Naive B cell (primary cell): ENCODE measurements around the gene CNTN4. TPM values are rescaled to one million over a fixed set of nuclear protein-coding genes. Genes with fewer than 3 reads are reported as not detected.
"Not testable (repeated sequence)": the region's sequence is repeated elsewhere in the genome, so short reads cannot be mapped to it uniquely, and the experiment has no call there.

ENCODE experiments used
- ATAC-seq, 2 donors: fragments of 150-1000 bp; cut with Tn5 transposase; 2 replicates each; pipeline ENCODE4 v1.10.0; 2021; ENCODE audit warnings: low read depth in 2 of 2, mild to moderate bottlenecking in 2 of 2, moderate library complexity in 2 of 2
- DNase-seq: peaks from one replicate; pipeline ENCODE4 v3.0.0; 2022
- H3K27ac Mint-ChIP-seq, 6 donors: one replicate each; pipeline ENCODE4 v1.8.0; 2020 to 2022; ENCODE audit warnings: mild to moderate bottlenecking in 6 of 6, mixed read lengths in 6 of 6, moderate library complexity in 5 of 6, inconsistent platforms in 2 of 6
- H3K27me3 Mint-ChIP-seq, 3 donors: one replicate each; pipeline ENCODE4 v1.8.0; 2021 to 2022; ENCODE audit warnings: mixed read lengths in 3 of 3, mild to moderate bottlenecking in 1 of 3
- H3K36me3 Mint-ChIP-seq, 2 donors: one replicate each; pipeline ENCODE4 v1.8.0; 2020 to 2022; ENCODE audit warnings: mixed read lengths in 2 of 2, inconsistent platforms in 1 of 2, mild to moderate bottlenecking in 1 of 2
- H3K4me1 Mint-ChIP-seq, 3 donors: one replicate each; pipeline ENCODE4 v1.8.0; 2020 to 2022; ENCODE audit warnings: mixed read lengths in 3 of 3, inconsistent platforms in 1 of 3, mild to moderate bottlenecking in 1 of 3, moderate library complexity in 1 of 3
- H3K4me3 Mint-ChIP-seq, 8 donors: one replicate each; pipeline ENCODE4 v1.8.0; 2020 to 2022; ENCODE audit warnings: mild to moderate bottlenecking in 8 of 8, mixed read lengths in 8 of 8, moderate library complexity in 8 of 8, inconsistent platforms in 2 of 8
- H3K9me3 Mint-ChIP-seq, 7 donors: one replicate each; pipeline ENCODE4 v1.8.0; 2020 to 2022; ENCODE audit warnings: mixed read lengths in 7 of 7, mild to moderate bottlenecking in 5 of 7, inconsistent platforms in 2 of 7, moderate library complexity in 1 of 7
- polyA plus RNA-seq, 6 donors: library from polyadenylated mRNA; unstranded; fragments of 300-500 nt; fragmentation: Illumina TruSeq; gene quantifications; one replicate each; pipeline ENCODE4 v1.2.3, GENCODE V29; 2021; ENCODE audit warnings: low read depth in 6 of 6

The CNTN4 gene
- polyA plus RNA-seq, 6 donors from 2014 or later = not detected

GRCh38 chr3:2526926-2527325 lies 428.3 kb downstream of the CNTN4 start:
- ATAC-seq (no peak), DNase-seq (no peak)
- Mint-ChIP-seq H3K4me3 (no peak overlapping the region), H3K9me3 (peaks cover 0 to 9% (median 1%) of the 10 kb centered on the region in 7 donors), H3K27me3 (no peaks in the 10 kb centered on the region), H3K27ac (no peak overlapping the region), H3K4me1 (no peaks in the 10 kb centered on the region), H3K36me3 (no peaks in the 10 kb centered on the region)

GRCh38 chr3:2527328-2527727 lies 428.7 kb downstream of the CNTN4 start:
- not testable (repeated sequence) for H3K9me3 Mint-ChIP-seq, H3K4me3 Mint-ChIP-seq, H3K4me1 Mint-ChIP-seq, H3K27ac Mint-ChIP-seq, H3K27me3 Mint-ChIP-seq, ATAC-seq, H3K36me3 Mint-ChIP-seq, DNase-seq

- not testable (repeated sequence) for DNase-seq, ATAC-seq, H3K27me3 Mint-ChIP-seq, H3K36me3 Mint-ChIP-seq, H3K4me1 Mint-ChIP-seq, H3K27ac Mint-ChIP-seq, H3K4me3 Mint-ChIP-seq
- H3K9me3 Mint-ChIP-seq = peaks cover 0 to 13% (median 2%) of the 10 kb centered on the region in 7 donors
Measured at GRCh38 chr3:2534767-2535166, 436.1 kb downstream of the CNTN4 start.

- ATAC-seq = no peak
- H3K27ac Mint-ChIP-seq = no peak overlapping the region
- H3K4me3 Mint-ChIP-seq = no peak overlapping the region
- no peaks in the 10 kb centered on the region for H3K36me3 Mint-ChIP-seq
- no peak for DNase-seq
- H3K4me1 Mint-ChIP-seq = no peaks in the 10 kb centered on the region
- H3K9me3 Mint-ChIP-seq = peaks cover 0 to 13% (median 2%) of the 10 kb centered on the region in 7 donors
- no peaks in the 10 kb centered on the region for H3K27me3 Mint-ChIP-seq
Measured at GRCh38 chr3:2535206-2535605, 436.5 kb downstream of the CNTN4 start.

- DNase-seq (no peak), ATAC-seq (no peak)
- Mint-ChIP-seq H3K4me1 (no peaks in the 10 kb centered on the region), H3K4me3 (no peak overlapping the region), H3K27ac (no peak overlapping the region), H3K27me3 (no peaks in the 10 kb centered on the region), H3K36me3 (no peaks in the 10 kb centered on the region), H3K9me3 (peaks cover 0 to 8% (median 0%) of the 10 kb centered on the region in 7 donors)
Measured at GRCh38 chr3:2536575-2536974, 437.9 kb downstream of the CNTN4 start.

- H3K27me3 Mint-ChIP-seq = no peaks in the 10 kb centered on the region
Measured at GRCh38 chr3:2540115-2540514, 441.4 kb downstream of the CNTN4 start.

GRCh38 chr3:2543247-2543646 lies 444.6 kb downstream of the CNTN4 start:
- DNase-seq (no peak), ATAC-seq (no peak)
- Mint-ChIP-seq H3K4me3 (no peak overlapping the region), H3K4me1 (no peaks in the 10 kb centered on the region), H3K9me3 (peaks cover 0 to 26% (median 4%) of the 10 kb centered on the region in 7 donors), H3K27me3 (no peaks in the 10 kb centered on the region), H3K27ac (no peak overlapping the region), H3K36me3 (no peaks in the 10 kb centered on the region)

More at GRCh38 chr3:2540115-2540514, 441.4 kb downstream of the CNTN4 start:
- ATAC-seq (no peak), DNase-seq (no peak)
- Mint-ChIP-seq H3K4me1 (no peaks in the 10 kb centered on the region), H3K27ac (no peak overlapping the region), H3K36me3 (no peaks in the 10 kb centered on the region), H3K9me3 (peaks cover 0 to 8% (median 3%) of the 10 kb centered on the region in 7 donors), H3K4me3 (no peak overlapping the region)

DNA sequence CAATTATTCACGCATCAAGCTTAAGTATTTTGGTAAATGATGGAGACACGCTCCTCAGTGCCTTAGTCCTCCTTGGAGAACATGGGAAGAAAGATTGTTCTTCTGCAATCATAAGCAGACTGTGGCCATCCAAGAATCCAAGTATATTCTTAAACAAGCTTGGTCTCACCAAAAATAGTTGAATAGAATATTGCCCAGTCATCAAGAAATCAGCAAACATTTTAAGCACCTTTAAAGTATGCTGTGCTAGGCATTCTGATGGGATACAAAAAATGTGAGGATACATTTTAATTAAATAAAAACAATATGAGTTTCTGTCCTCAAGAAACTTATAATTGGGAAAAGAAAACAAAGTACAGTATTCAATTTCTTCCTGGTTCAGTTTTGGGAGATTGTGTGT lies 445.5 kb downstream of the CNTN4 start:
- no peak for ATAC-seq

DNA sequence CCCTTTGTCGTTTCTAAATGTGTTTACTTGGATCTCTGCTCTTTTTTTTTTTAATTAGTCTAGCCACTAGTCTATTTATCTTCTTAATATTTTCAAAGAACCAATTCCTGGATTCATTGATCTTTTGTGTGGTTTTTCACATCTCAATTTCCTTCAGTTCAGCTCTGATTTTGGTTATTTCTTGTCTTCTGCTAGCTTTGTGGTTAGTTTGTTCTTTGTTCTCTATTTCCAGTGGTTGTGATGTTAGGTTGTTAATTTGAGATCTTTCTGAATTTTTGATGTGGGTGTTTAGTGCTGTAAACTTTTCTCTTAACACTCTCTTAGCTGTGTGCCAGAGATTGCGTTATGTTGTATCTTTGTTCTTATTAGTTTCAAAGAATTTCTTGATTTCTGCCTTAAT lies 446.1 kb downstream of the CNTN4 start:
- ATAC-seq (no peak), DNase-seq (no peak)
- Mint-ChIP-seq H3K4me3 (no peak overlapping the region), H3K9me3 (peaks cover 0 to 36% (median 9%) of the 10 kb centered on the region in 7 donors), H3K27me3 (no peaks in the 10 kb centered on the region), H3K4me1 (no peaks in the 10 kb centered on the region), H3K27ac (no peak overlapping the region), H3K36me3 (no peaks in the 10 kb centered on the region)

More for the DNA sequence above, 445.5 kb downstream of the CNTN4 start:
- Mint-ChIP-seq H3K27ac (no peak overlapping the region), H3K9me3 (peaks cover 0 to 33% (median 9%) of the 10 kb centered on the region in 7 donors), H3K4me3 (no peak overlapping the region), H3K4me1 (no peaks in the 10 kb centered on the region), H3K36me3 (no peaks in the 10 kb centered on the region), H3K27me3 (no peaks in the 10 kb centered on the region)
- DNase-seq = no peak

GRCh38 chr3:2547049-2547448 lies 448.4 kb downstream of the CNTN4 start:
- Mint-ChIP-seq H3K36me3 (no peaks in the 10 kb centered on the region), H3K9me3 (peaks cover 0 to 42% (median 15%) of the 10 kb centered on the region in 7 donors), H3K4me3 (no peak overlapping the region), H3K27me3 (no peaks in the 10 kb centered on the region), H3K4me1 (no peaks in the 10 kb centered on the region), H3K27ac (peak overlapping the region in 1 of 6 donors; percentile 18)
- DNase-seq (no peak), ATAC-seq (no peak)

GRCh38 chr3:2554656-2555055 lies 456.0 kb downstream of the CNTN4 start:
- Mint-ChIP-seq H3K27ac (no peak overlapping the region), H3K27me3 (no peaks in the 10 kb centered on the region), H3K4me3 (no peak overlapping the region), H3K9me3 (peaks cover 0 to 6% (median 4%) of the 10 kb centered on the region in 7 donors), H3K36me3 (no peaks in the 10 kb centered on the region), H3K4me1 (no peaks in the 10 kb centered on the region)
- ATAC-seq = no peak
- DNase-seq = no peak

GRCh38 chr3:2558796-2559195 lies 460.1 kb downstream of the CNTN4 start:
- H3K36me3 Mint-ChIP-seq = no peaks in the 10 kb centered on the region
- ATAC-seq = no peak
- H3K27ac Mint-ChIP-seq = no peak overlapping the region
- H3K9me3 Mint-ChIP-seq = peaks cover 0 to 8% (median 2%) of the 10 kb centered on the region in 7 donors
- H3K4me1 Mint-ChIP-seq = no peaks in the 10 kb centered on the region
- H3K27me3 Mint-ChIP-seq = no peaks in the 10 kb centered on the region
- no peak for DNase-seq
- no peak overlapping the region for H3K4me3 Mint-ChIP-seq

DNA sequence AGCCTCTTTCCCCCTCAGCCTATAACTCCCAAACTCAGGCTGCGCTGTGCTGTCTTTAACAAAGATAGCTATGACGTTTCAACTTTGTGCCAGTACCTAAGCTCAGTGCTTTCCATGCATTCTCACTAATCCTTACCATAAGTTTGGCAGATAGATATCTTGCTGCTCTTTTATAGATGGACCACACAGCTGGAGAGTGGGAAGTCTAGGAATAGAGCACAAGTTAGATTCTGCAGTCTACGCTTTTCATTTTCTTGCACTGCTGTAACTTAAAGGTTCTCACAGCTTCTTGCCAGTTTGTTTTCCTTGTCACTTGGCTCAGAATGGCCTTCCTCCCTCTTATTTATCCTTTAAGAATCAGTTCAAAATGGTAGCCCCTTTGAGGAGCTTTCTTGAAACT lies 468.8 kb downstream of the CNTN4 start:
- H3K27ac Mint-ChIP-seq = no peak overlapping the region
- no peaks in the 10 kb centered on the region for H3K36me3 Mint-ChIP-seq
- peaks cover 0 to 6% (median 2%) of the 10 kb centered on the region in 7 donors for H3K9me3 Mint-ChIP-seq
- DNase-seq (no peak), ATAC-seq (no peak)
- no peaks in the 10 kb centered on the region for H3K4me1 Mint-ChIP-seq
- no peaks in the 10 kb centered on the region for H3K27me3 Mint-ChIP-seq
- H3K4me3 Mint-ChIP-seq = peak overlapping the region in 1 of 8 donors; percentile 21

GRCh38 chr3:2568156-2568555 lies 469.5 kb downstream of the CNTN4 start:
- Mint-ChIP-seq H3K27ac (no peak overlapping the region), H3K9me3 (peaks cover 0 to 5% (median under 1%) of the 10 kb centered on the region in 7 donors), H3K27me3 (no peaks in the 10 kb centered on the region), H3K36me3 (no peaks in the 10 kb centered on the region), H3K4me1 (no peaks in the 10 kb centered on the region), H3K4me3 (no peak overlapping the region)
- ATAC-seq (no peak), DNase-seq (no peak)

- Mint-ChIP-seq H3K36me3 (no peaks in the 10 kb centered on the region), H3K9me3 (peaks cover 0 to 5% (median 2%) of the 10 kb centered on the region in 7 donors), H3K4me1 (no peaks in the 10 kb centered on the region), H3K27me3 (no peaks in the 10 kb centered on the region), H3K4me3 (no peak overlapping the region), H3K27ac (no peak overlapping the region)
- ATAC-seq (no peak), DNase-seq (no peak)
Measured at GRCh38 chr3:2568929-2569328, 470.3 kb downstream of the CNTN4 start.
